GM12878 (cell line): ENCODE results near the gene ECM2. TPM values are rescaled to one million over a fixed set of nuclear protein-coding genes. Genes with fewer than 3 reads are reported as not detected.

Experiments used
- ATAC-seq: fragments of 200-7000 bp; cut with Tn5 transposase; 3 replicates; pipeline ENCODE4 v1.9.1; 2020; ENCODE audit warnings: mild to moderate bottlenecking, moderate library complexity
- BruUV-seq: library from RNA; stranded (reverse); fragments of 400-500 nt; replicated peaks from 2 replicates; lab custom pipeline; 2021; lab: Mats Ljungman, UMichigan
- CTCF ChIA-PET: fragments of 300-600 bp; sonication (Branson Sonifier 250); formaldehyde crosslinking; extraction: SDS; loops from one replicate; lab custom pipeline; 2021; ENCODE audit warnings: inconsistent platforms; lab: Yijun Ruan, JAX
- POLR2A ChIA-PET: fragments of 350-600 bp; formaldehyde crosslinking; extraction: SDS; loops from one replicate; lab custom pipeline; 2021; ENCODE audit warnings: inconsistent platforms; lab: Charles Lee
- RAD21 ChIA-PET: fragments of 300-600 bp; sonication (Branson Sonifier 250); formaldehyde crosslinking; loops from one replicate; lab custom pipeline; 2023; ENCODE audit warnings: antibody characterized with exemption; ENCODE audit not compliant: unreplicated experiment; lab: Charles Lee
- SMC1A ChIA-PET: fragments of 300-600 bp; sonication (Branson Sonifier 250); formaldehyde crosslinking; loops from one replicate; lab custom pipeline; 2023; ENCODE audit not compliant: unreplicated experiment, uncharacterized antibody; lab: Charles Lee
- DNase-seq: peaks from one replicate; pipeline ENCODE4 v3.0.0-alpha.2; 2011; ENCODE audit warnings: low read depth, low spot score
- FAIRE-seq: peaks from 3 replicates; lab custom pipeline; 2011; peaks lifted over from hg19 to GRCh38; lab: Jason Lieb, UNC
- H2AFZ ChIP-seq: 2 replicates; pipeline ENCODE4 v1.6.0; 2011; ENCODE audit warnings: low read depth, low read length, control low read depth; ENCODE audit not compliant: control insufficient read depth
- H3K27ac ChIP-seq: 2 replicates; pipeline ENCODE4 v1.5.1; 2011; ENCODE audit warnings: control low read depth; ENCODE audit not compliant: control insufficient read depth, insufficient read depth
- H3K27me3 ChIP-seq, 2 experiments: replicated peaks in 1 of 2; 2 replicates each; pipeline versions ENCODE4 v1.6.0 to v1.6.1; 2011; ENCODE audit warnings: low read length in 1 of 2; ENCODE audit not compliant: control insufficient read depth in 2 of 2, insufficient read depth in 2 of 2
- H3K36me3 ChIP-seq, 2 experiments: 2 replicates each; pipeline ENCODE4 v1.5.1; 2011; ENCODE audit warnings: low read length in 1 of 2; ENCODE audit not compliant: control insufficient read depth in 2 of 2, insufficient read depth in 2 of 2
- H3K4me1 ChIP-seq: 2 replicates; pipeline ENCODE4 v1.6.1; 2011; ENCODE audit warnings: mild to moderate bottlenecking, low read length, moderate library complexity, mixed read lengths; ENCODE audit not compliant: control insufficient read depth, insufficient read depth
- H3K4me2 ChIP-seq: 2 replicates; pipeline ENCODE4 v1.6.0; 2011; ENCODE audit warnings: control low read depth; ENCODE audit not compliant: control insufficient read depth, insufficient read depth
- H3K4me3 ChIP-seq: fragments of 200-600 bp; sonication (generic); 2 replicates; pipeline ENCODE4 v1.5.1; 2016
- H3K79me2 ChIP-seq: 2 replicates; pipeline ENCODE4 v1.6.0; 2011; ENCODE audit warnings: low read length; ENCODE audit not compliant: control insufficient read depth, insufficient read depth
- H3K9ac ChIP-seq: 2 replicates; pipeline ENCODE4 v1.8.0; 2011; ENCODE audit warnings: low read length, control low read depth, mixed read lengths; ENCODE audit not compliant: control insufficient read depth, insufficient read depth
- H3K9me3 ChIP-seq: replicated peaks from 3 replicates; pipeline ENCODE4 v1.5.1; 2011; ENCODE audit warnings: mild to moderate bottlenecking, low read length; ENCODE audit not compliant: control insufficient read depth, insufficient read depth
- H4K20me1 ChIP-seq: 2 replicates; pipeline ENCODE4 v1.6.0; 2011; ENCODE audit not compliant: control insufficient read depth, insufficient read depth
- BCL3 ChIP-seq: IDR thresholded peaks from 2 replicates; pipeline ENCODE4 v1.6.1; 2011; ENCODE audit warnings: borderline replicate concordance, low read depth, mild to moderate bottlenecking, moderate library complexity, low read length; ENCODE audit not compliant: insufficient read depth, poor library complexity, severe bottlenecking
- CTCF ChIP-seq, 3 experiments: IDR thresholded peaks in 2 of 3; conservative IDR thresholded peaks in 1 of 3; 2 replicates each; pipeline ENCODE4 v1.5.1; 2011; ENCODE audit warnings: low read depth in 3 of 3, low read length in 3 of 3, mild to moderate bottlenecking in 3 of 3, control low read depth in 2 of 3, moderate library complexity in 2 of 3, inconsistent platforms in 1 of 3, mixed read lengths in 1 of 3; ENCODE audit not compliant: control insufficient read depth in 2 of 3, insufficient read depth in 1 of 3; ENCODE audit errors: extremely low read depth in 1 of 3
- ELK1 ChIP-seq: IDR thresholded peaks from 2 replicates; pipeline ENCODE4 v1.6.1; 2012; ENCODE audit warnings: low read depth, low read length, improper control_type of control experiment
- EP300 ChIP-seq, 2 experiments: fragments of 150-350 bp in 1 of 2; IDR thresholded peaks; 2 replicates each; pipeline ENCODE4 v1.6.1; 2011 to 2012; ENCODE audit warnings: low read depth in 2 of 2, low read length in 2 of 2, borderline replicate concordance in 1 of 2, improper control_type of control experiment in 1 of 2, inconsistent platforms in 1 of 2; ENCODE audit not compliant: control insufficient read depth in 1 of 2
- FOXK2 ChIP-seq: fragments of 450-650 bp; IDR thresholded peaks from 2 replicates; pipeline ENCODE4 v1.6.1; 2017; ENCODE audit warnings: mild to moderate bottlenecking, moderate library complexity
- IKZF2 ChIP-seq, 2 experiments: fragments of 450-650 bp; IDR thresholded peaks; 2 replicates each; pipeline ENCODE4 v1.6.1; 2017; ENCODE audit warnings: mild to moderate bottlenecking in 2 of 2, moderate library complexity in 2 of 2
- MTA3 ChIP-seq: IDR thresholded peaks from 2 replicates; pipeline ENCODE4 v1.6.1; 2012; ENCODE audit warnings: low read length, inconsistent platforms, borderline replicate concordance
- NBN ChIP-seq: fragments of 450-650 bp; IDR thresholded peaks from 2 replicates; pipeline ENCODE4 v1.6.1; 2016
- NFXL1 ChIP-seq: fragments of 450-650 bp; IDR thresholded peaks from 2 replicates; pipeline ENCODE4 v1.6.1; 2017; ENCODE audit warnings: antibody characterized with exemption, mild to moderate bottlenecking, borderline replicate concordance
- PML ChIP-seq: IDR thresholded peaks from 2 replicates; pipeline ENCODE4 v1.6.1; 2012; ENCODE audit warnings: low read length, inconsistent platforms
- SIX5 ChIP-seq: IDR thresholded peaks from 2 replicates; pipeline ENCODE4 v1.6.1; 2011; ENCODE audit warnings: mild to moderate bottlenecking, low read depth, low read length, moderate library complexity; ENCODE audit not compliant: severe bottlenecking
- SMAD1 ChIP-seq: fragments of 450-650 bp; IDR thresholded peaks from 2 replicates; pipeline ENCODE4 v1.6.1; 2018; ENCODE audit warnings: mild to moderate bottlenecking, low read depth; ENCODE audit not compliant: partially characterized antibody
- STAT1 ChIP-seq: fragments of 450-650 bp; conservative IDR thresholded peaks from 2 replicates; pipeline ENCODE4 v1.6.1; 2014; ENCODE audit warnings: antibody characterized with exemption, mild to moderate bottlenecking
- TCF12 ChIP-seq: IDR thresholded peaks from 2 replicates; pipeline ENCODE4 v1.6.1; 2011; ENCODE audit warnings: low read depth, mild to moderate bottlenecking, low read length
- YY1 ChIP-seq: IDR thresholded peaks from 2 replicates; pipeline ENCODE4 v1.6.1; 2011; ENCODE audit warnings: low read depth, mild to moderate bottlenecking, low read length
- ZBTB40 ChIP-seq: fragments of 450-650 bp; IDR thresholded peaks from 2 replicates; pipeline ENCODE4 v1.6.1; 2016; ENCODE audit warnings: mild to moderate bottlenecking, moderate library complexity, borderline replicate concordance
- ZNF24 ChIP-seq: fragments of 450-650 bp; IDR thresholded peaks from 2 replicates; pipeline ENCODE4 v1.6.1; 2017; ENCODE audit warnings: antibody characterized with exemption, mild to moderate bottlenecking
- WGBS: methylation state at CpG from one replicate; pipeline ENCODE4 v1.1.6; 2016; ENCODE audit warnings: low lambda C conversion rate; ENCODE audit not compliant: insufficient replicate concordance, insufficient coverage; ENCODE audit errors: missing lambda C conversion rate; 5-methylcytosine and 5-hydroxymethylcytosine counted together
- in situ Hi-C: fragments of 300-500 bp; cut with MboI; formaldehyde crosslinking; loops from 9 replicates; pipeline ENCODE4 v1.14.3; 2018; ENCODE audit warnings: mixed read lengths
- intact Hi-C: fragments of 100-400 bp; cut with micrococcal nuclease; formaldehyde crosslinking; loops from one replicate; pipeline ENCODE4 v1.14.2; 2022; ENCODE audit not compliant: unreplicated experiment
- polyA plus RNA-seq, 11 experiments: library from polyadenylated mRNA; depleted of rRNA in 4 of 11; unstranded in 6 of 11; stranded (reverse) in 5 of 11; fragments of >200 nt; fragmentation: Nextera tagmentation in 4 of 11; fragmentation: Illumina TruSeq in 1 of 11; extraction: Ambion mirVana in 4 of 11; extraction: Trizol in 1 of 11; gene quantifications; 1 replicate in 1 of 11; 2 replicates in 10 of 11; pipeline versions ENCODE4 v1.2.1 to v1.2.3, GENCODE V29; 2011 to 2016; ENCODE audit warnings: inconsistent platforms in 2 of 11, missing spikeins in 2 of 11, low read depth in 1 of 11
- total RNA-seq, 4 experiments: library from RNA; depleted of rRNA in 3 of 4; stranded (reverse); fragments of >200 nt in 3 of 4; fragmentation: Illumina TruSeq in 1 of 4; extraction: Trizol in 1 of 4; gene quantifications; 2 replicates each; pipeline versions ENCODE4 v1.2.1 to v1.2.3, GENCODE V29; 2013 to 2021

The ECM2 gene
- total and polyA plus RNA-seq, 10 of the 15 experiments (the other 5 are each of a cell fraction or from before 2014, with no cell fraction given), result 0.03 to 0.67 (median 0.09) TPM; not detected in 2

- H4K20me1 ChIP-seq, result no peaks in the 10 kb centered on the region
- no TSS peak for BruUV-seq
- ATAC-seq (no peak), FAIRE-seq (no peak), DNase-seq (no peak)
- no peaks in the 10 kb centered on the region for H3K79me2 ChIP-seq
- ChIA-PET RAD21 (no interaction called here), POLR2A (no interaction called here), SMC1A (no interaction called here), CTCF (interaction anchor here (2.1 kb wide), 1 partner anchor 11 kb away, joined by 5 read pairs; no protein-coding TSS in a partner anchor)
- H3K4me2 ChIP-seq, result no peak overlapping the region
- H3K9ac ChIP-seq, result no peak overlapping the region
- no peaks in the 10 kb centered on the region for H3K9me3 ChIP-seq
- H3K4me1 ChIP-seq, result no peaks in the 10 kb centered on the region
- no peak overlapping the region for H3K27ac ChIP-seq
- no peak overlapping the region for H3K4me3 ChIP-seq
- no peaks in the 10 kb centered on the region for H3K27me3 ChIP-seq
- intact Hi-C loops, result loop anchor here (10.0 kb wide), 1 partner anchor 130 kb away; no protein-coding TSS in a partner anchor
- H2AFZ ChIP-seq, result no peak overlapping the region
- in situ Hi-C loops, result no loop called here
- TF ChIP-seq NBN (no peak), IKZF2 (IDR thresholded peaks at IDR 0.05) (no peak), MTA3 (no peak), BCL3 (no peak), ZBTB40 (no peak), NFXL1 (no peak), SMAD1 (no peak), ZNF24 (no peak), PML (no peak), ELK1 (no peak), YY1 (no peak), EP300 (IDR thresholded peaks at IDR 0.05; ENCODE audit: borderline replicate concordance in 1 of 2, control insufficient read depth in 1 of 2, low read depth in 2 of 2, low read length in 2 of 2) (no peak), FOXK2 (no peak), STAT1 (no peak), SIX5 (no peak), CTCF (IDR thresholded peaks at IDR 0.05 in 2 of 3, conservative IDR thresholded peaks at IDR 0.05 in 1 of 3; ENCODE audit: control insufficient read depth in 2 of 3, extremely low read depth in 1 of 3, insufficient read depth in 1 of 3, low read depth in 3 of 3, low read length in 3 of 3) (no peak), TCF12 (no peak)
- 100% methylated on average over 2 of the region's 2 CpGs for WGBS
- no peaks in the 10 kb centered on the region for H3K36me3 ChIP-seq
These were observed 30.9 kb downstream of the ECM2 start for GRCh38 chr9:92504881-92505280.
